Neuron (in vitro differentiated cells): Measurements from ENCODE around the gene ARHGAP10.
"Not testable (repeated sequence)": the region's sequence is repeated elsewhere in the genome, so short reads cannot be mapped to it uniquely, and the experiment has no call there.

Experiments used
- H2AFZ ChIP-seq: one replicate; pipeline ENCODE4 v1.6.1; 2013; ENCODE audit warnings: low read depth, mild to moderate bottlenecking, inconsistent platforms, low read length, moderate library complexity
- H3K27me3 ChIP-seq: one replicate; pipeline ENCODE4 v1.6.1; 2013; ENCODE audit warnings: low read length; ENCODE audit not compliant: insufficient read depth
- H3K36me3 ChIP-seq: one replicate; pipeline ENCODE4 v1.6.1; 2013; ENCODE audit warnings: low read length; ENCODE audit not compliant: insufficient read depth
- H3K4me1 ChIP-seq: one replicate; pipeline ENCODE4 v1.6.1; 2013; ENCODE audit warnings: low read length; ENCODE audit not compliant: insufficient read depth
- H3K4me3 ChIP-seq: 2 replicates; pipeline ENCODE4 v1.5.1; 2013; ENCODE audit warnings: mild to moderate bottlenecking, low read length, moderate library complexity
- H3K9me3 ChIP-seq: one replicate; pipeline ENCODE4 v1.6.1; 2013; ENCODE audit warnings: low read length

Gene ARHGAP10

GRCh38 chr4:148073349-148073748 lies 341.5 kb downstream of the ARHGAP10 start:
- no peaks in the 10 kb centered on the region for H3K27me3 ChIP-seq
- H3K4me1 ChIP-seq: no peaks in the 10 kb centered on the region
- H3K4me3 ChIP-seq: no peak overlapping the region
- no peaks in the 10 kb centered on the region for H3K36me3 ChIP-seq
- no peak overlapping the region for H2AFZ ChIP-seq
- peaks cover 1% of the 10 kb centered on the region for H3K9me3 ChIP-seq

- no peak overlapping the region for H3K4me3 ChIP-seq
- peaks cover 1% of the 10 kb centered on the region for H3K9me3 ChIP-seq
- no peaks in the 10 kb centered on the region for H3K27me3 ChIP-seq
- H2AFZ ChIP-seq: no peak overlapping the region
- no peaks in the 10 kb centered on the region for H3K36me3 ChIP-seq
- H3K4me1 ChIP-seq: no peaks in the 10 kb centered on the region
Observed at GRCh38 chr4:148074462-148074861, 342.6 kb downstream of the ARHGAP10 start.

GRCh38 chr4:148075438-148075837 lies 343.6 kb downstream of the ARHGAP10 start:
- H3K4me3 ChIP-seq: no peak overlapping the region
- peaks cover 1% of the 10 kb centered on the region for H3K9me3 ChIP-seq
- no peaks in the 10 kb centered on the region for H3K27me3 ChIP-seq
- H3K4me1 ChIP-seq: no peaks in the 10 kb centered on the region
- H2AFZ ChIP-seq: no peak overlapping the region
- no peaks in the 10 kb centered on the region for H3K36me3 ChIP-seq

GRCh38 chr4:148076964-148077363 lies 345.1 kb downstream of the ARHGAP10 start:
- H3K4me3 ChIP-seq: no peak overlapping the region
- no peaks in the 10 kb centered on the region for H3K36me3 ChIP-seq

GRCh38 chr4:148077581-148077980 lies 345.7 kb downstream of the ARHGAP10 start:
- Histone ChIP-seq H3K4me1 (no peaks in the 10 kb centered on the region), H3K36me3 (no peaks in the 10 kb centered on the region), H3K4me3 (no peak overlapping the region), H3K9me3 (peaks cover 1% of the 10 kb centered on the region), H3K27me3 (no peaks in the 10 kb centered on the region), H2AFZ (no peak overlapping the region)

More at GRCh38 chr4:148076964-148077363, 345.1 kb downstream of the ARHGAP10 start:
- peaks cover 1% of the 10 kb centered on the region for H3K9me3 ChIP-seq
- no peaks in the 10 kb centered on the region for H3K27me3 ChIP-seq
- H2AFZ ChIP-seq: no peak overlapping the region
- no peaks in the 10 kb centered on the region for H3K4me1 ChIP-seq

- Histone ChIP-seq H2AFZ (no peak overlapping the region), H3K36me3 (no peaks in the 10 kb centered on the region), H3K9me3 (peaks cover 1% of the 10 kb centered on the region), H3K27me3 (no peaks in the 10 kb centered on the region), H3K4me3 (no peak overlapping the region), H3K4me1 (no peaks in the 10 kb centered on the region)
Observed at GRCh38 chr4:148078061-148078460, 346.2 kb downstream of the ARHGAP10 start.

- Histone ChIP-seq H3K27me3 (no peaks in the 10 kb centered on the region), H3K36me3 (no peaks in the 10 kb centered on the region), H3K9me3 (no peaks in the 10 kb centered on the region), H3K4me3 (no peak overlapping the region), H2AFZ (no peak overlapping the region), H3K4me1 (no peaks in the 10 kb centered on the region)
Observed at GRCh38 chr4:148079961-148080360, 348.1 kb downstream of the ARHGAP10 start.

- no peaks in the 10 kb centered on the region for H3K36me3 ChIP-seq
- H2AFZ ChIP-seq: no peak overlapping the region
- H3K4me1 ChIP-seq: no peaks in the 10 kb centered on the region
- H3K4me3 ChIP-seq: no peak overlapping the region
- H3K27me3 ChIP-seq: no peaks in the 10 kb centered on the region
- H3K9me3 ChIP-seq: no peaks in the 10 kb centered on the region
Observed at GRCh38 chr4:148081267-148081666, 349.4 kb downstream of the ARHGAP10 start.

GRCh38 chr4:148081745-148082144 lies 349.9 kb downstream of the ARHGAP10 start:
- H2AFZ ChIP-seq: no peak overlapping the region
- H3K9me3 ChIP-seq: no peaks in the 10 kb centered on the region
- no peaks in the 10 kb centered on the region for H3K36me3 ChIP-seq
- H3K4me3 ChIP-seq: no peak overlapping the region
- no peaks in the 10 kb centered on the region for H3K27me3 ChIP-seq
- no peaks in the 10 kb centered on the region for H3K4me1 ChIP-seq

GRCh38 chr4:148083073-148083472 lies 351.2 kb downstream of the ARHGAP10 start:
- H3K4me3 ChIP-seq, H3K36me3 ChIP-seq, H3K9me3 ChIP-seq, H2AFZ ChIP-seq, H3K27me3 ChIP-seq, H3K4me1 ChIP-seq: not testable (repeated sequence)

GRCh38 chr4:148089624-148090023 lies 357.7 kb downstream of the ARHGAP10 start:
- no peaks in the 10 kb centered on the region for H3K27me3 ChIP-seq
- H3K4me3 ChIP-seq: no peak overlapping the region
- no peaks in the 10 kb centered on the region for H3K36me3 ChIP-seq
- H2AFZ ChIP-seq: no peak overlapping the region
- H3K9me3 ChIP-seq: no peaks in the 10 kb centered on the region
- no peaks in the 10 kb centered on the region for H3K4me1 ChIP-seq

GRCh38 chr4:148090029-148090428 lies 358.1 kb downstream of the ARHGAP10 start:
- H2AFZ ChIP-seq: no peak overlapping the region
- no peaks in the 10 kb centered on the region for H3K36me3 ChIP-seq
- H3K4me3 ChIP-seq: no peak overlapping the region
- no peaks in the 10 kb centered on the region for H3K4me1 ChIP-seq
- no peaks in the 10 kb centered on the region for H3K9me3 ChIP-seq
- H3K27me3 ChIP-seq: no peaks in the 10 kb centered on the region

GRCh38 chr4:148090503-148091476 lies 358.9 kb downstream of the ARHGAP10 start:
- H3K9me3 ChIP-seq: no peaks in the 10 kb centered on the region
- no peaks in the 10 kb centered on the region for H3K36me3 ChIP-seq
- no peak overlapping the region for H3K4me3 ChIP-seq
- no peak overlapping the region for H2AFZ ChIP-seq
- no peaks in the 10 kb centered on the region for H3K4me1 ChIP-seq
- H3K27me3 ChIP-seq: no peaks in the 10 kb centered on the region
